Erythroblast (primary cell): ENCODE results near the gene HIF3A.

Source experiments
- GATA1 ChIP-seq: IDR thresholded peaks from 2 replicates; pipeline ENCODE4 v1.6.1; 2011; ENCODE audit warnings: low read depth, mild to moderate bottlenecking, control low read depth, low read length, moderate library complexity
- POLR2A ChIP-seq: IDR thresholded peaks from 2 replicates; pipeline ENCODE4 v1.6.1; 2011; ENCODE audit warnings: mild to moderate bottlenecking, low read length

DNA sequence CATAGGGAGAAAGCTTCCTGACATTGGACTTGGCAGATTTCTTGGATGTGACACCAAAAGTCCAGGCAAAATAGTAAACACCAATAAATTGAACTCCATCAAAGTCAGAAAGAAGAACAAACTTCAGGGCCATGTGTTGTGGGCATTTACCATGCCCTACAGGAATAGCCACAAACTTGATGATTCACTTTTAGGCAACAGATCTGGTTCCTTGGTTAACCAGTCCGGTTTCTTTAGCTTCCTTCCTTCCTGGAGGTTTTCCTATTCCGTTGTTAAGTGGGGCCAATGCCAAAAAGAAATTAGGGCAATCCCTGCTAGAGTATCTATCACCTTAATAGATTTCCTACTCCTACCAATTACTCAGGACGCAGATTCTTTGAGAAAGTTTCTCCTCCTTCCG is 42.1 kb upstream of the HIF3A start:
- TF ChIP-seq POLR2A (no peak), GATA1 (no peak)
